ENCODE measurements around the gene IRF6.

GRCh38 chr1:209769171-209769904, 36.6 kb downstream of the IRF6 start:
- TF ChIP-seq EP300 (IDR thresholded peaks at IDR 0.05), result no peak
- TF ChIP-seq, protein P1, sequence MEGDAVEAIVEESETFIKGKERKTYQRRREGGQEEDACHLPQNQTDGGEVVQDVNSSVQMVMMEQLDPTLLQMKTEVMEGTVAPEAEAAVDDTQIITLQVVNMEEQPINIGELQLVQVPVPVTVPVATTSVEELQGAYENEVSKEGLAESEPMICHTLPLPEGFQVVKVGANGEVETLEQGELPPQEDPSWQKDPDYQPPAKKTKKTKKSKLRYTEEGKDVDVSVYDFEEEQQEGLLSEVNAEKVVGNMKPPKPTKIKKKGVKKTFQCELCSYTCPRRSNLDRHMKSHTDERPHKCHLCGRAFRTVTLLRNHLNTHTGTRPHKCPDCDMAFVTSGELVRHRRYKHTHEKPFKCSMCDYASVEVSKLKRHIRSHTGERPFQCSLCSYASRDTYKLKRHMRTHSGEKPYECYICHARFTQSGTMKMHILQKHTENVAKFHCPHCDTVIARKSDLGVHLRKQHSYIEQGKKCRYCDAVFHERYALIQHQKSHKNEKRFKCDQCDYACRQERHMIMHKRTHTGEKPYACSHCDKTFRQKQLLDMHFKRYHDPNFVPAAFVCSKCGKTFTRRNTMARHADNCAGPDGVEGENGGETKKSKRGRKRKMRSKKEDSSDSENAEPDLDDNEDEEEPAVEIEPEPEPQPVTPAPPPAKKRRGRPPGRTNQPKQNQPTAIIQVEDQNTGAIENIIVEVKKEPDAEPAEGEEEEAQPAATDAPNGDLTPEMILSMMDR (IDR thresholded peaks at IDR 0.05), result no peak
- peak; percentile 49 to 74 for TF ChIP-seq POLR2AphosphoS5 (IDR thresholded peaks at IDR 0.05)
- TF ChIP-seq POLR2A (IDR thresholded peaks at IDR 0.05; ENCODE audit: low read depth), result no peak
